ENCODE data around the gene TTC12. TPM values are rescaled to one million over a fixed set of nuclear protein-coding genes. Genes with fewer than 3 reads are reported as not detected.

The TTC12 gene
- total and polyA plus RNA-seq, 10 of the 15 experiments (the other 5 are each of a cell fraction or from before 2014, with no cell fraction given), result 3.7 to 14.0 (median 8.1) TPM

GRCh38 chr11:113351068-113351450 lies 36.7 kb downstream of the TTC12 start (continued):
- TF ChIP-seq CTCF (IDR thresholded peaks at IDR 0.05 in 2 of 3, conservative IDR thresholded peaks at IDR 0.05 in 1 of 3; ENCODE audit: control insufficient read depth in 2 of 3, extremely low read depth in 1 of 3, insufficient read depth in 1 of 3, low read depth in 3 of 3, low read length in 3 of 3) (no peak), PAX8 (IDR thresholded peaks at IDR 0.05) (no peak)

GRCh38 chr11:113351480-113351879 lies 37.1 kb downstream of the TTC12 start:
- no peak for ATAC-seq
- Histone ChIP-seq H3K4me1 (ENCODE audit: control insufficient read depth, insufficient read depth, low read length) (no peaks in the 10 kb centered on the region), H3K4me2 (ENCODE audit: control insufficient read depth, insufficient read depth) (no peak overlapping the region), H3K36me3 (ENCODE audit: control insufficient read depth in 2 of 2, insufficient read depth in 2 of 2, low read length in 1 of 2) (no peaks in the 10 kb centered on the region), H4K20me1 (ENCODE audit: control insufficient read depth, insufficient read depth) (no peaks in the 10 kb centered on the region), H2AFZ (ENCODE audit: control insufficient read depth, low read depth, low read length) (no peak overlapping the region), H3K79me2 (ENCODE audit: control insufficient read depth, insufficient read depth, low read length) (no peaks in the 10 kb centered on the region), H3K27ac (ENCODE audit: control insufficient read depth, insufficient read depth) (no peak overlapping the region), H3K9ac (ENCODE audit: control insufficient read depth, insufficient read depth, low read length) (no peak overlapping the region), H3K4me3 (no peak overlapping the region), H3K9me3 (replicated peaks; ENCODE audit: control insufficient read depth, insufficient read depth, low read length) (no peaks in the 10 kb centered on the region; the same call in 1 of the 3 replicates), H3K27me3 (replicated peaks in 1 of 2; ENCODE audit: control insufficient read depth in 2 of 2, insufficient read depth in 2 of 2, low read length in 1 of 2) (no peaks in the 10 kb centered on the region)
- TF ChIP-seq NR2C1 (IDR thresholded peaks at IDR 0.05) (no peak), NFYB (IDR thresholded peaks at IDR 0.05; ENCODE audit: insufficient read depth, low read depth, low read length) (no peak), ATF7 (IDR thresholded peaks at IDR 0.05; ENCODE audit: low read depth) (no peak), TAF1 (IDR thresholded peaks at IDR 0.05; ENCODE audit: borderline replicate concordance, low read depth, low read length) (no peak)
- no peak for FAIRE-seq
- CTCF ChIA-PET, result interaction anchor here (1.4 kb wide), 1 partner anchor 179 kb away, joined by 3 read pairs; no protein-coding TSS in a partner anchor
- 93% methylated on average over 4 of the region's 4 CpGs for WGBS (ENCODE audit: insufficient coverage, insufficient replicate concordance, low lambda C conversion rate, missing lambda C conversion rate)
- RAD21 ChIA-PET (ENCODE audit: unreplicated experiment), result no interaction called here
- BruUV-seq (replicated peaks), result no TSS peak
- no peak for DNase-seq (ENCODE audit: low read depth, low spot score)
- SMC1A ChIA-PET (ENCODE audit: uncharacterized antibody, unreplicated experiment), result interaction anchor here (1.3 kb wide), 1 partner anchor 17 kb away, joined by 3 read pairs; no protein-coding TSS in a partner anchor
- POLR2A ChIA-PET, result no interaction called here
- intact Hi-C loops (cut with micrococcal nuclease; ENCODE audit: unreplicated experiment), result no loop called here
- in situ Hi-C loops (cut with MboI), result no loop called here
